HEK293 (cell line): ENCODE results near the gene MAT2A.

Experiments
- BCL11A ChIP-seq: fragments of 450-650 bp; formaldehyde crosslinking; IDR thresholded peaks from 2 replicates; pipeline ENCODE4 v1.5.1; 2016; ENCODE audit warnings: low read depth, missing biosample characterization, missing genetic modification characterization
- ZNF157 ChIP-seq: fragments of 450-650 bp; formaldehyde crosslinking; IDR thresholded peaks from 2 replicates; pipeline ENCODE4 v1.5.1; 2016; ENCODE audit warnings: missing biosample characterization, missing genetic modification characterization
- ZNF266 ChIP-seq: fragments of 450-650 bp; formaldehyde crosslinking; IDR thresholded peaks from 2 replicates; pipeline ENCODE4 v1.5.1; 2016; ENCODE audit warnings: missing biosample characterization, missing genetic modification characterization, low read depth
- ZNF658 ChIP-seq: fragments of 450-650 bp; formaldehyde crosslinking; IDR thresholded peaks from 2 replicates; pipeline ENCODE4; 2016; ENCODE audit warnings: missing biosample characterization, missing genetic modification characterization
- ZNF768 ChIP-seq: fragments of 450-650 bp; formaldehyde crosslinking; IDR thresholded peaks from 2 replicates; pipeline ENCODE4 v1.5.1; 2018; ENCODE audit warnings: missing biosample characterization, mild to moderate bottlenecking, missing genetic modification characterization
- ZNF785 ChIP-seq: fragments of 450-650 bp; formaldehyde crosslinking; IDR thresholded peaks from 2 replicates; pipeline ENCODE4 v1.5.1; 2016; ENCODE audit warnings: missing biosample characterization, missing genetic modification characterization
- ZXDB ChIP-seq: fragments of 450-650 bp; formaldehyde crosslinking; IDR thresholded peaks from 2 replicates; pipeline ENCODE4 v1.5.1; 2016; ENCODE audit warnings: missing biosample characterization, missing genetic modification characterization
- TF ChIP-seq, protein P1 (sequence below): fragments of 450-650 bp; formaldehyde crosslinking; IDR thresholded peaks from 2 replicates; pipeline ENCODE4 v1.5.1; 2016; ENCODE audit warnings: missing biosample characterization, missing genetic modification characterization, borderline replicate concordance
- TF ChIP-seq, protein P2 (sequence below): fragments of 450-650 bp; formaldehyde crosslinking; IDR thresholded peaks from 2 replicates; pipeline ENCODE4 v1.5.1; 2016; ENCODE audit warnings: missing biosample characterization, missing genetic modification characterization
- TF ChIP-seq, protein P3 (sequence below): fragments of 450-650 bp; formaldehyde crosslinking; IDR thresholded peaks from 2 replicates; pipeline ENCODE4 v1.5.1; 2016; ENCODE audit warnings: missing biosample characterization, missing genetic modification characterization, low read depth
- TF ChIP-seq, protein P4 (sequence below): fragments of 450-650 bp; formaldehyde crosslinking; IDR thresholded peaks from 2 replicates; pipeline ENCODE4 v1.5.1; 2017; ENCODE audit warnings: missing biosample characterization, missing genetic modification characterization
- TF ChIP-seq, protein P5 (sequence below): fragments of 450-650 bp; formaldehyde crosslinking; IDR thresholded peaks from 2 replicates; pipeline ENCODE4 v1.5.1; 2016; ENCODE audit warnings: missing biosample characterization, missing genetic modification characterization

Gene MAT2A

DNA sequence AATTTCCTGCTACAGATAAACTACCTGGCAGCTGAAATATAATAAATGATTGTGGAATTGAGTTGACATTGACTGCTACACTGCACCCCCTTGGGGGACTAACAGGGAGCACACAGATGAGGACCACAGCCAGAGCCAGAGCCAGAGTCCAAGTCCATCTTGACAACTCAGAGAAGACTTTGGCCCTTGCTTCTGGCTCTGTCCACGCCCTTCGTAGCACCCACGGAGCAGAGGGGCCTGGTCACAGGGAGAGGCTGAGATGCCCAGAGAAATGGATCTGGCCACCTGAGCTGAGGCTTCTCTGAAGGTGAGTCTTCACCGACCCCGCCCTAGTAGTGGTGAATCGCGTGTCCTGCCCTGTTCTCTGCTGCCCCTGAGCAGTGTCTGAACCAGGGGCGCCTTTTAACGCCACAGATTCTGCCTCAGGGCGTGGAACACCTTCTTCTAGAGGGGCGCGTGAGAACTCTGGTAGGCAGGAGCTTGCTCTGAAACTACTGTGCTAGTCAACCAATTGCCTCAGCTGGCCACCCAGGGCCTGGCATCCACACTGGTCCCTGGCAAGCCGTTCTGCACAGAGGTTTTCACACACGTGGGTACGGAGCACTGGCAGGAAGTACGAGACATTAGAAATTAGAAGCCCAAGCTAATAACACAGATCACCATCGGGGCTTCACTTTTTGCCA, 35.7 kb upstream of the MAT2A start (continued):
- TF ChIP-seq, protein P1, sequence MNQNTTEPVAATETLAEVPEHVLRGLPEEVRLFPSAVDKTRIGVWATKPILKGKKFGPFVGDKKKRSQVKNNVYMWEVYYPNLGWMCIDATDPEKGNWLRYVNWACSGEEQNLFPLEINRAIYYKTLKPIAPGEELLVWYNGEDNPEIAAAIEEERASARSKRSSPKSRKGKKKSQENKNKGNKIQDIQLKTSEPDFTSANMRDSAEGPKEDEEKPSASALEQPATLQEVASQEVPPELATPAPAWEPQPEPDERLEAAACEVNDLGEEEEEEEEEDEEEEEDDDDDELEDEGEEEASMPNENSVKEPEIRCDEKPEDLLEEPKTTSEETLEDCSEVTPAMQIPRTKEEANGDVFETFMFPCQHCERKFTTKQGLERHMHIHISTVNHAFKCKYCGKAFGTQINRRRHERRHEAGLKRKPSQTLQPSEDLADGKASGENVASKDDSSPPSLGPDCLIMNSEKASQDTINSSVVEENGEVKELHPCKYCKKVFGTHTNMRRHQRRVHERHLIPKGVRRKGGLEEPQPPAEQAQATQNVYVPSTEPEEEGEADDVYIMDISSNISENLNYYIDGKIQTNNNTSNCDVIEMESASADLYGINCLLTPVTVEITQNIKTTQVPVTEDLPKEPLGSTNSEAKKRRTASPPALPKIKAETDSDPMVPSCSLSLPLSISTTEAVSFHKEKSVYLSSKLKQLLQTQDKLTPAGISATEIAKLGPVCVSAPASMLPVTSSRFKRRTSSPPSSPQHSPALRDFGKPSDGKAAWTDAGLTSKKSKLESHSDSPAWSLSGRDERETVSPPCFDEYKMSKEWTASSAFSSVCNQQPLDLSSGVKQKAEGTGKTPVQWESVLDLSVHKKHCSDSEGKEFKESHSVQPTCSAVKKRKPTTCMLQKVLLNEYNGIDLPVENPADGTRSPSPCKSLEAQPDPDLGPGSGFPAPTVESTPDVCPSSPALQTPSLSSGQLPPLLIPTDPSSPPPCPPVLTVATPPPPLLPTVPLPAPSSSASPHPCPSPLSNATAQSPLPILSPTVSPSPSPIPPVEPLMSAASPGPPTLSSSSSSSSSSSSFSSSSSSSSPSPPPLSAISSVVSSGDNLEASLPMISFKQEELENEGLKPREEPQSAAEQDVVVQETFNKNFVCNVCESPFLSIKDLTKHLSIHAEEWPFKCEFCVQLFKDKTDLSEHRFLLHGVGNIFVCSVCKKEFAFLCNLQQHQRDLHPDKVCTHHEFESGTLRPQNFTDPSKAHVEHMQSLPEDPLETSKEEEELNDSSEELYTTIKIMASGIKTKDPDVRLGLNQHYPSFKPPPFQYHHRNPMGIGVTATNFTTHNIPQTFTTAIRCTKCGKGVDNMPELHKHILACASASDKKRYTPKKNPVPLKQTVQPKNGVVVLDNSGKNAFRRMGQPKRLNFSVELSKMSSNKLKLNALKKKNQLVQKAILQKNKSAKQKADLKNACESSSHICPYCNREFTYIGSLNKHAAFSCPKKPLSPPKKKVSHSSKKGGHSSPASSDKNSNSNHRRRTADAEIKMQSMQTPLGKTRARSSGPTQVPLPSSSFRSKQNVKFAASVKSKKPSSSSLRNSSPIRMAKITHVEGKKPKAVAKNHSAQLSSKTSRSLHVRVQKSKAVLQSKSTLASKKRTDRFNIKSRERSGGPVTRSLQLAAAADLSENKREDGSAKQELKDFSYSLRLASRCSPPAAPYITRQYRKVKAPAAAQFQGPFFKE (tag by site-specific recombination): no peak
- TF ChIP-seq ZXDB (tag by site-specific recombination) (no peak), ZNF157 (no peak), ZNF768 (tag by site-specific recombination) (no peak), ZNF658 (tag by site-specific recombination) (no peak), ZNF785 (no peak), BCL11A (tag by site-specific recombination) (no peak), ZNF266 (tag by site-specific recombination) (no peak)
- TF ChIP-seq, protein P2, sequence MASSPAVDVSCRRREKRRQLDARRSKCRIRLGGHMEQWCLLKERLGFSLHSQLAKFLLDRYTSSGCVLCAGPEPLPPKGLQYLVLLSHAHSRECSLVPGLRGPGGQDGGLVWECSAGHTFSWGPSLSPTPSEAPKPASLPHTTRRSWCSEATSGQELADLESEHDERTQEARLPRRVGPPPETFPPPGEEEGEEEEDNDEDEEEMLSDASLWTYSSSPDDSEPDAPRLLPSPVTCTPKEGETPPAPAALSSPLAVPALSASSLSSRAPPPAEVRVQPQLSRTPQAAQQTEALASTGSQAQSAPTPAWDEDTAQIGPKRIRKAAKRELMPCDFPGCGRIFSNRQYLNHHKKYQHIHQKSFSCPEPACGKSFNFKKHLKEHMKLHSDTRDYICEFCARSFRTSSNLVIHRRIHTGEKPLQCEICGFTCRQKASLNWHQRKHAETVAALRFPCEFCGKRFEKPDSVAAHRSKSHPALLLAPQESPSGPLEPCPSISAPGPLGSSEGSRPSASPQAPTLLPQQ (tag by site-specific recombination): no peak
- TF ChIP-seq, protein P3, sequence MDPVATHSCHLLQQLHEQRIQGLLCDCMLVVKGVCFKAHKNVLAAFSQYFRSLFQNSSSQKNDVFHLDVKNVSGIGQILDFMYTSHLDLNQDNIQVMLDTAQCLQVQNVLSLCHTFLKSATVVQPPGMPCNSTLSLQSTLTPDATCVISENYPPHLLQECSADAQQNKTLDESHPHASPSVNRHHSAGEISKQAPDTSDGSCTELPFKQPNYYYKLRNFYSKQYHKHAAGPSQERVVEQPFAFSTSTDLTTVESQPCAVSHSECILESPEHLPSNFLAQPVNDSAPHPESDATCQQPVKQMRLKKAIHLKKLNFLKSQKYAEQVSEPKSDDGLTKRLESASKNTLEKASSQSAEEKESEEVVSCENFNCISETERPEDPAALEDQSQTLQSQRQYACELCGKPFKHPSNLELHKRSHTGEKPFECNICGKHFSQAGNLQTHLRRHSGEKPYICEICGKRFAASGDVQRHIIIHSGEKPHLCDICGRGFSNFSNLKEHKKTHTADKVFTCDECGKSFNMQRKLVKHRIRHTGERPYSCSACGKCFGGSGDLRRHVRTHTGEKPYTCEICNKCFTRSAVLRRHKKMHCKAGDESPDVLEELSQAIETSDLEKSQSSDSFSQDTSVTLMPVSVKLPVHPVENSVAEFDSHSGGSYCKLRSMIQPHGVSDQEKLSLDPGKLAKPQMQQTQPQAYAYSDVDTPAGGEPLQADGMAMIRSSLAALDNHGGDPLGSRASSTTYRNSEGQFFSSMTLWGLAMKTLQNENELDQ (tag by site-specific recombination): no peak
- TF ChIP-seq, protein P4, sequence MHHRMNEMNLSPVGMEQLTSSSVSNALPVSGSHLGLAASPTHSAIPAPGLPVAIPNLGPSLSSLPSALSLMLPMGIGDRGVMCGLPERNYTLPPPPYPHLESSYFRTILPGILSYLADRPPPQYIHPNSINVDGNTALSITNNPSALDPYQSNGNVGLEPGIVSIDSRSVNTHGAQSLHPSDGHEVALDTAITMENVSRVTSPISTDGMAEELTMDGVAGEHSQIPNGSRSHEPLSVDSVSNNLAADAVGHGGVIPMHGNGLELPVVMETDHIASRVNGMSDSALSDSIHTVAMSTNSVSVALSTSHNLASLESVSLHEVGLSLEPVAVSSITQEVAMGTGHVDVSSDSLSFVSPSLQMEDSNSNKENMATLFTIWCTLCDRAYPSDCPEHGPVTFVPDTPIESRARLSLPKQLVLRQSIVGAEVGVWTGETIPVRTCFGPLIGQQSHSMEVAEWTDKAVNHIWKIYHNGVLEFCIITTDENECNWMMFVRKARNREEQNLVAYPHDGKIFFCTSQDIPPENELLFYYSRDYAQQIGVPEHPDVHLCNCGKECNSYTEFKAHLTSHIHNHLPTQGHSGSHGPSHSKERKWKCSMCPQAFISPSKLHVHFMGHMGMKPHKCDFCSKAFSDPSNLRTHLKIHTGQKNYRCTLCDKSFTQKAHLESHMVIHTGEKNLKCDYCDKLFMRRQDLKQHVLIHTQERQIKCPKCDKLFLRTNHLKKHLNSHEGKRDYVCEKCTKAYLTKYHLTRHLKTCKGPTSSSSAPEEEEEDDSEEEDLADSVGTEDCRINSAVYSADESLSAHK: no peak
- TF ChIP-seq, protein P5, sequence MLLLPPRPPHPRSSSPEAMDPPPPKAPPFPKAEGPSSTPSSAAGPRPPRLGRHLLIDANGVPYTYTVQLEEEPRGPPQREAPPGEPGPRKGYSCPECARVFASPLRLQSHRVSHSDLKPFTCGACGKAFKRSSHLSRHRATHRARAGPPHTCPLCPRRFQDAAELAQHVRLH: no peak
